Stimulated activated CD4-positive, alpha-beta T cell treated with anti-CD3 and anti-CD28 coated beads, Interleukin-12 subunit alpha, Interleukin-12 subunit beta, amount 100 ng/mL, for 48 hours (primary cell): ENCODE results near the gene SLC22A12.

ENCODE experiments used
- DNase-seq, 3 donors: peaks; one replicate each; pipeline ENCODE4 v3.0.0-alpha.2; 2020; ENCODE audit warnings: low read depth in 2 of 3, low spot score in 1 of 3

SLC22A12 gene

DNA sequence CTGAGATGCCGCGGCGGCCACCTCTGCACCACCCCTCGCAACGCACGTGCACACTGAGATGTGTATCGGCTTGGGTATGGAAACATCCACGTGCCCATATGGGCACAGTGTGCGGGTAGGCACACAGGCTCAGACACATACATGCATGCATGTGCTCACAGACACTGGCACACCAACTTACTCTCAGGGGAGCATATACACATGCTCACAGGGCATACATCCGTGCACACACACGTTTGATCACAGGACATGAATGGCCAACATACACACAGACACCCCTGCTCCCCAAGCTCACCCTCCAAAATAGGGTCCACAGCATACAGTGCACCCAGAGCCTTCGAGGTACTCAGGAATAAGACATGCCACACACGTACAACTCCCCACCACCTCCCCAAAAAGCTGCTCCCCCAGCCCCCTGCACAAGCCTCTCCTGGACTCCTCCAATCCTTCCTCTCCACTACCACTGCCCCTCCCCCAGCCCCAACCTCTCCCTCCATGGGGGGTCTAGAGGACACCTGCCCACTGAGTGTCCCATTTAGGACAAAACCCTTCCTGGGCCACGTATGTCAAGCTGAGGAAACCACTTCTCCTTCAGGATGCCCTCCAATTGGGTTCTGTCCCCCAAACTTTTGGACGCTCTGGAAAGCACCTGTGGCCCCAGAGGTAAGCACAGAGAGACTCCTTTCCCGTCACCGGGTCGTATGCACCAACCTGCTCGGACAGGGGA lies 53.1 kb downstream of the SLC22A12 start:
- no peak for DNase-seq

- DNase-seq, result no peak
Measured at GRCh38 chr11:64644647-64645275, 53.7 kb downstream of the SLC22A12 start.

DNA sequence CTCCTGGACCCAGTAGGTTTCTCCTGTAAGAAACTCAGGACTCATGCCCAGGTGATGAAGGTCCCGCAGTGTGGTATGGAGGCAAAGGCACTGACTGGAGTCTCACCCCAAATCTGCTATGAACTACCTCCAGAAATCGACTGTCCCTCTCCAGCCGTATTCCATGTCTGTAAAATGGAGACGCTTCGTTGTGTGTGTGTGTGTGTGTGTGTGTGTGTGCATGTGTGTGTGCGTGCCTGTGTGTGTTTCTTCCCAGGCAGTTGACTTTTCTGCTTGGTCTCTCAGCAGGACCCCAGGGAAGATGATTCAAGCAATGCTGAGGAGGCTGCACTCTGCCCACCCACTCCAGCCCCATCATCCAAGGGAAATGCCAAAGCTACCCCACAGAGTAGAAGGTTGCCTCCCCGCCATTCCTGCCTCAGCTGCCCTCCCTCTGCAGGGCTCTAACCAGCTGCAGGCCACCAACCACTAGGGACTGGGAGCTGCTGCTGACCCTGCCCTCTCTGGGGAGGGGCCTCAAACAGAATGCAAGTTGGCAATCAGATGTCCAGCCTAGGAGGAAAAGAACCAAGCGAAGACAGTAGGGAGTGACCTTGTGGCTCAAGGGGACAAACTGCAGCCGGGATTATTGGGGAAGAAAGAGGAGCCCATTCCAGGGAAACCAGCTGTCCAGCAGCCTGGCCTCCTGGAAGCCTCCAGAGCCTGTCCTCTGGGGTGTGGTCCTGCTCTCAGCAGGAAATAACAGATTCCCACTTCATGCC lies 56.2 kb downstream of the SLC22A12 start:
- DNase-seq, result no peak

DNA sequence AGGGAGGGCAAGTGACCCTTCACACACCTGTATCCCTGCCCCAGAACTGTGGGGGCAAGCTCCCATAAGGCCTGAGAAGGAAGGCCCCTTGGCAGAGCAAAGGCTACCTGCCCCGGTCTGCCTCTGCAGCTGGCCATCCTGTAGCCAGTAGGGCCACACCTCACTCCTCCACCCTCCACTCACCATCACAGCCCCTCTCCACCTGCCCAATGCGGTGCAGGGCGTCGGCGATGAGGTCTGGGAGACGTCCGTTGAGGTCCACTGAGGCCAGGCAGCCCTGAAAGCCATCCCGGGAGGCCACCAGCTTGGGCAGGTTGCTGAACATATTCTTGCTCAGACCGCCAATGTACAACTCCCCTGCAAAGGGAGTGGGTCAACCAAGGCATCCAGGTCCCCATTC lies 57.5 kb downstream of the SLC22A12 start:
- no peak for DNase-seq

DNA sequence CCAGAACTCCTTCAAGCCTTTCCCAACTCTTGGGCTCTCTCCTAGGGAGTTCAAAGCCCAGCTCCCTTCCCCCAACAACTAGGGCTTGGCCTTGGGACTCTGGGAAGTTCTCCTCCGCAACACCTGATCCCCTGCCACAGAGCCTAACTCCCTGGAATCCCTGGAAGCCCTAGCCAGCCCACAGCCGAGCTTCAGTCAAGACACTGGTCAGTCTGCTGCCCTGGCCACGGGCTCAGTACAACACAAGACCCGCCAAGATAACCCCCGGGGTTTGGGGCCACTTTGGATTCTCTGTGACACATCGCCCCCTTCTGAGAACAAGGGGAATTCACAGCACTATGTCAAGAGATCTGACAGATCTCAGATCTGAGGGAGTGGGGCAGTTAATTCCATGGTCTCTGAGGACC lies 58.3 kb downstream of the SLC22A12 start:
- no peak for DNase-seq

GRCh38 chr11:64650923-64651523 lies 60.0 kb downstream of the SLC22A12 start:
- DNase-seq, result no peak
